Naive B cell (primary cell): Measurements from ENCODE around the gene FOSL2. TPM values are rescaled to one million over a fixed set of nuclear protein-coding genes. Genes with fewer than 3 reads are reported as not detected.

Source experiments
- ATAC-seq, 2 donors: fragments of 150-1000 bp; cut with Tn5 transposase; 2 replicates each; pipeline ENCODE4 v1.10.0; 2021; ENCODE audit warnings: low read depth in 2 of 2, mild to moderate bottlenecking in 2 of 2, moderate library complexity in 2 of 2
- DNase-seq: peaks from one replicate; pipeline ENCODE4 v3.0.0; 2022
- H3K27ac Mint-ChIP-seq, 6 donors: one replicate each; pipeline ENCODE4 v1.8.0; 2020 to 2022; ENCODE audit warnings: mild to moderate bottlenecking in 6 of 6, mixed read lengths in 6 of 6, moderate library complexity in 5 of 6, inconsistent platforms in 2 of 6
- H3K27me3 Mint-ChIP-seq, 3 donors: one replicate each; pipeline ENCODE4 v1.8.0; 2021 to 2022; ENCODE audit warnings: mixed read lengths in 3 of 3, mild to moderate bottlenecking in 1 of 3
- H3K36me3 Mint-ChIP-seq, 2 donors: one replicate each; pipeline ENCODE4 v1.8.0; 2020 to 2022; ENCODE audit warnings: mixed read lengths in 2 of 2, inconsistent platforms in 1 of 2, mild to moderate bottlenecking in 1 of 2
- H3K4me1 Mint-ChIP-seq, 3 donors: one replicate each; pipeline ENCODE4 v1.8.0; 2020 to 2022; ENCODE audit warnings: mixed read lengths in 3 of 3, inconsistent platforms in 1 of 3, mild to moderate bottlenecking in 1 of 3, moderate library complexity in 1 of 3
- H3K4me3 Mint-ChIP-seq, 8 donors: one replicate each; pipeline ENCODE4 v1.8.0; 2020 to 2022; ENCODE audit warnings: mild to moderate bottlenecking in 8 of 8, mixed read lengths in 8 of 8, moderate library complexity in 8 of 8, inconsistent platforms in 2 of 8
- H3K9me3 Mint-ChIP-seq, 7 donors: one replicate each; pipeline ENCODE4 v1.8.0; 2020 to 2022; ENCODE audit warnings: mixed read lengths in 7 of 7, mild to moderate bottlenecking in 5 of 7, inconsistent platforms in 2 of 7, moderate library complexity in 1 of 7
- polyA plus RNA-seq, 6 donors: library from polyadenylated mRNA; unstranded; fragments of 300-500 nt; fragmentation: Illumina TruSeq; gene quantifications; one replicate each; pipeline ENCODE4 v1.2.3, GENCODE V29; 2021; ENCODE audit warnings: low read depth in 6 of 6

FOSL2 gene
- polyA plus RNA-seq, 6 donors from 2014 or later, result 0.06 to 0.77 (median 0.11) TPM

DNA sequence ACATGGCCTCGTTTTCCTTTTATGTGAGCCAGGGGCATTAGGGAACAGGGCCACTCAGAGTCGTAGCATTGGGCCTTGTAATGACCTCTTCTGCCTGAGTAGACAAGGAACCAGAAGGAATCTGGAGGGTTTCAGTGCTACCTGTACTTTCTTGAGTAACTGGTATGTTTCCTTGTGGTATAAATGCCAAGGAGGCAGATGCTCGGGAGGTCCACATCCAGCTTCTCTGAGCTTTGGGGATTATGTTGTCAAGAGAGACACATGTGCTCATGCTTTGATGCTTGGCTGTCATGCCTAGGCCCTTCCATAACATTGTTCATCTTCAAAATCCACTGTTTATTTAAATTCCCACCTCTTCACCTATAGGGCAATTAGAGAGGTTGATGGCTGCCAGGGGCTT lies 26.3 kb downstream of the FOSL2 start:
- H3K9me3 Mint-ChIP-seq, result no peaks in the 10 kb centered on the region
- no peak for DNase-seq
- peaks cover 0 to 6% (median 2%) of the 10 kb centered on the region in 3 donors for H3K27me3 Mint-ChIP-seq
- H3K27ac Mint-ChIP-seq, result no peak overlapping the region
- no peak overlapping the region for H3K4me3 Mint-ChIP-seq
- no peak for ATAC-seq
- H3K36me3 Mint-ChIP-seq, result no peaks in the 10 kb centered on the region
- peaks cover 2 to 5% (median 5%) of the 10 kb centered on the region in 3 donors for H3K4me1 Mint-ChIP-seq

DNA sequence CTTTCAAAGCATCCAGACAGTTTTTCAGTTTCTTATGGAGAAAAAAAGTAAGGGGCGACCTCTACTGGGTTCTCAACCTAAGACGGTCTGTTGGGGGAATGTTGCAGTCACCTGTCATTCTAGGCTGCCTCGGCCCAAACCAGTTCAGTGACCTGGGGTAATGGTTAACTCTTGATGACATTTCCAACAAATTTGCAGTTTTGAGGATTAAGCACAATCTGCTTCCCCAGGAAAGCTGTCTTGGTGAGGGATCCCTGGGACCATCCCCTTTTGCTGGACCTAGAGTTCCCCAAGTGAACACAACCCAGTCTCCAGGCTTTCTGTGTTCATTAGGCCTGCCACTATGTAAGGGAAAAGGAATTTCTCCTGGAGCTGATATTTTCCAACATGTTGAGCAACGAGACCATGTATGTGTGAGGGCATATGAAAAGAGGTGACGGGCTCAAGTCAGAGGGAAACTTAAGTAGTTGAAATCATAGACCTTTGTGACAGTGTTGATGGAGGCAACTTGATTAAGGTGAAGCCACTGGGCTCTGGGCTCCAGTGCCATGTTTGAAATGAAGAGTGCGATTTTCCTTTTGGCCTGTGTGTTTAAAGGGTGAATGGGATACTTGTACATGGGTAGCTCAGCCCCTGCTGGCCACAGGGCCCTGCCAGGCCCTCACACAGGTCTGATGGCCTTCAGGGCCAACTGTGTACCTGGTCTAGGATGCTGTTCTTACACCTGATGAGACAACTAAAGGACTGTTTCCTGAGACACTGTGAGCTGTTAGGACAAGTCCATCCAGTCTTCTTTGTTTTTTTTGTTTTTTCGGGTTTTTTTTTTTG lies 27.0 kb downstream of the FOSL2 start:
- no peak overlapping the region for H3K4me3 Mint-ChIP-seq
- peaks cover 2 to 9% (median 7%) of the 10 kb centered on the region in 3 donors for H3K4me1 Mint-ChIP-seq
- no peaks in the 10 kb centered on the region for H3K36me3 Mint-ChIP-seq

DNA sequence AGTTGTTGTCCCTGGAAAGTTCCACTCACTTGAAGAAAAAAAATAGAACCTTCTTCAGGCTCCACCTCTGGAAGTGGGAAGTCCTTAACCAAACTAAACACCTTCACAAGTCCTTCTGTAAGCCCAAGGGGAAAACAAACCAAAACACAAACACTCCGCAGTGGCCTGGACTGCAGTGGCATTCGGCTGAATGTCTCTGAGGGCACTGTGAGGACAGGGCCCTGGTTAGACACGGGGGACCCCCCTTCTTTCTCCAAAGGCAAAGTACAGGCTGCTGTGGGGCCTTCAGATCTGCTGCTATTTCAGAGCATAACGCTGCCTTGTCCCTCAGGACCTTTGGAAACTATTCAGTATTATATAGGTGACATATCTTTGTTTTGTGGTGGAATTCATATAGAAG lies 28.1 kb downstream of the FOSL2 start:
- DNase-seq (no peak), ATAC-seq (no peak)
- no peak overlapping the region for H3K27ac Mint-ChIP-seq
- no peaks in the 10 kb centered on the region for H3K36me3 Mint-ChIP-seq
- peaks cover 2 to 9% (median 7%) of the 10 kb centered on the region in 3 donors for H3K4me1 Mint-ChIP-seq
- H3K4me3 Mint-ChIP-seq, result no peak overlapping the region
- H3K9me3 Mint-ChIP-seq, result no peaks in the 10 kb centered on the region
- peaks cover 3 to 17% (median 5%) of the 10 kb centered on the region in 3 donors for H3K27me3 Mint-ChIP-seq

More for the DNA sequence above, 27.0 kb downstream of the FOSL2 start:
- no peak overlapping the region for H3K27ac Mint-ChIP-seq
- no peaks in the 10 kb centered on the region for H3K9me3 Mint-ChIP-seq
- ATAC-seq (no peak), DNase-seq (no peak)
- peaks cover 0 to 10% (median 5%) of the 10 kb centered on the region in 3 donors for H3K27me3 Mint-ChIP-seq

DNA sequence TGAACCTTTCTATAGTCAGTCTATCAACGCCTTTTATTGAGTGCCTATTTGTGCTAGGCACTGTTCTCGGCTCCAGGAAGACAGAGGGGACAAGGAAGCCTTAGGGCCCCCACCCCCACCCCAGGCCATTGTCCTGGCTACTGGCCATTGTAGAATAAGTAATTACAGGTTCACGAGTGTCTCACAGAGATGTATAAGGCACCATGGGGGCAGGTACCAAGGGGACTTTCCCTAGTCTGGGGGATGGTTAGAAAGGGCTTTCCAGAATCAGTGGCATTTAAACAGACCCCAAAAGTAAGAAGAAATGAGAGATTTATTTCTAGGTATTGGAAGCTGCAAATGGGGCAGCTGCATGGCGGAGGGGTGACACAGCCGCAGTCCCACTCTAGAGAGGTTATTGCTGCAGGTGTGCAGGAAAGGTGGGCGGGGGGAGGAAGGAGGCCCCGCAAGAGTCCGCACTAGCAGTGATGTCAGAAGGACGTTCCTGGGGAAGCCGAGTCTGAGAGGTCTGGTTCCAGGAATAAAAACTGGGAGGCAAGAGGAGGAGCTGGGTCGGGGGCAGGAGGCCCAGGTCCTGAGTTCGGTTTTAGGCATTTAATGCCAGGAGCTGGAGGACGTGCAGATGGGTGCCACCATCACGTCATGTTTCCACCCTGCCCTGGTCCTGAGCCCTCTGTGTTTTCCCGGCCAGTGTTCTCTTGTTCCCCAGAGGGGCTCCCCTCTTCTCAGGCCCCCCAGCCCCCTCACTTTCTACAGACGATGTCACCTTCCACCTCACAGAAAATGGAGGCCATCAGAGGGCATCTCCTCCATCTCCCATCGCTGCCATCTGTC lies 30.5 kb downstream of the FOSL2 start:
- no peaks in the 10 kb centered on the region for H3K36me3 Mint-ChIP-seq
- H3K9me3 Mint-ChIP-seq, result no peaks in the 10 kb centered on the region
- peaks cover 4 to 25% (median 5%) of the 10 kb centered on the region in 3 donors for H3K27me3 Mint-ChIP-seq
- DNase-seq (no peak), ATAC-seq (no peak)
- H3K4me3 Mint-ChIP-seq, result peak overlapping the region in 1 of 8 donors; percentile 41
- peaks cover 0 to 9% (median 7%) of the 10 kb centered on the region in 3 donors for H3K4me1 Mint-ChIP-seq
- H3K27ac Mint-ChIP-seq, result peak overlapping the region in 3 of 6 donors; percentile 1 to 45 (median 42)

DNA sequence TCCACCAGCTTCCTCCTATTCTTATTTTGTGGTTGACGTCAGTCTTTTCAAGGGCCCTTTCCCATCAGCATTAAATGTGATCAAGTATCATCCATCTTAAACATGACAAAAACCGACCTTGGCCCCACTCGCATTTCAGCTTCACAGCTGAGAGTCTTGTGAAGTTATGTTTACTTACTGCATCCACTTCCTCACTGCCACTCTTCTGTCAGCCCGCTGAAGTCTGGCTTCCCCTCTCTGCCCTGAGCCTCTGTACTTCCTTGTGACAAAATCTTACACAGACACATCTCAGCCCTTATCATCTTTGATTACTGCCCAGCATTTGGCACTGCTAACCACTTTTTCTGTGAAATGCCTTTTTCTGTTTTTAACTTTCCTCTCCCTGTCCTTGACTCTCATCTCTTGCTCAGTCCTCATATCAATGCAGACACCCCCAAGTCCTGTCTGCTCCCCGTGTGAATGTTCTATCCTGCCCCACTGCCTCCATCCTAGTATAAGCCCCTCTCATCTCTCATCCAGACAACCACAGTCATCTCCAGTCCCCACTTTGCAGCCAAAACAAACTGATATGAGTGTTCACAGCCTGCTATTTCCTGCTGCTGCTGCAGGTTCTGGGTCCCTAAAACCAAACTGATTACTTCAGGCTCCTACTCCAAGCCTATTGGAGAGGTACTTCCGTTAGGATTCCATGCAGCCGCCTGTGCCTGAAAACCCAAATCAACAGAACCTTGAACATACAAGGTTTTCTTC lies 31.4 kb downstream of the FOSL2 start:
- Mint-ChIP-seq H3K4me3 (peak overlapping the region in 1 of 8 donors; percentile 5), H3K27ac (peak overlapping the region in 3 of 6 donors; percentile 0 to 88 (median 1)), H3K9me3 (no peaks in the 10 kb centered on the region), H3K36me3 (no peaks in the 10 kb centered on the region), H3K27me3 (peaks cover 4 to 25% (median 5%) of the 10 kb centered on the region in 3 donors), H3K4me1 (peaks cover 0 to 9% (median 7%) of the 10 kb centered on the region in 3 donors)
- DNase-seq, result no peak
- peak; percentile 45 to 58 for ATAC-seq

DNA sequence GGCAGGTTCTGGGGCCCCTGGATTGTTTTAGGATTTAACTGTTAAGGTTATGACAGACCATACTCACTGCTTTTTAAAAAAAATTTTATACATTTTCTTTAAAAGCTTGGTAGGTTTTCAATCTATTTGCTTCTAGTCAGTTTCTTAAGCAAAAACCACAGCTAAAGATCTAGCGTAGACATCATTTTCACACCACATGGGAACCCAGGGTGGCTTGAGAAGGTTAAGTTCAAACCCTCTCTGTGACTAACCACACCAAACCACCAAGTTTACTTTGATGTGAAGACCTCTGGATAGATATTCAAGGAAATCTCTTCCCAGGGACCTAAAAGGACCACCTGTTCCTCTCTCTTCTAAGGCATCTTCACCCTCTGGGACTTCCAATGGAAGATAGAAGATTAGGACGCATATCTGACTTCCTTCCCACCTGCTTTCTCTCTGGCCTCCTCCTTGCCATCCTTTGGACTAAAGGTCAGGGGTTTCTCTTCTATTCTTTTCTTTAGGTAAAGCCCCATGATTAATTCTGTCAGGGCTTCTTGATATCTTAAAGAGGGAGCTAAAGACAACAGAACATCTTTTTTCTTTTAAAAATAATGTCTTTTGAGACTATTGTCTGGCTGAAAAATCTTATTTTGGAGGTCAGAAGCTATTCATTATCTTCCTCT lies 32.3 kb downstream of the FOSL2 start:
- H3K27me3 Mint-ChIP-seq, result peaks cover 4 to 25% (median 5%) of the 10 kb centered on the region in 3 donors
- H3K9me3 Mint-ChIP-seq, result no peaks in the 10 kb centered on the region
- no peak for DNase-seq
- no peaks in the 10 kb centered on the region for H3K36me3 Mint-ChIP-seq
- ATAC-seq, result no peak
- peaks cover 0 to 9% (median 7%) of the 10 kb centered on the region in 3 donors for H3K4me1 Mint-ChIP-seq
- peak overlapping the region in 1 of 6 donors; percentile 48 for H3K27ac Mint-ChIP-seq
- H3K4me3 Mint-ChIP-seq, result no peak overlapping the region

DNA sequence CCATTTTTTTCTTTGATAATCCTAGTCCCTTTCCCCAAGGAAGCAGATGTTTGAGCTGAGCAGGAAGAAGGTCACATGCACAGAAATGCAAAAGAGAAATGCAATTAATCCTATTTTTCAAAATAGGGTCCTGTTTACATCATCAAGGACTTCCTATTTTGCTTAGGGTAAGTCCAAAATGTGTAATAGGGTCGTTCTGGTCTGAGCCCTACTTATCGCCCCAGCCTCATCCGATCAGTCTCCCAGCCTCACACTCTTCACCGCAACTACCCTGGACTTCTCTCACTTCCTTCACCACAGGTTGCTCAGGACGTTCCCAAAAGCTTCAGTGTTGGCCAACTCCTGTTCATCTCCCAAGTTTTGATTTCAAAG lies 32.8 kb downstream of the FOSL2 start:
- peaks cover 0 to 9% (median 7%) of the 10 kb centered on the region in 3 donors for H3K4me1 Mint-ChIP-seq
- H3K27me3 Mint-ChIP-seq, result peaks cover 4 to 25% (median 5%) of the 10 kb centered on the region in 3 donors
- ATAC-seq (no peak), DNase-seq (no peak)
- H3K4me3 Mint-ChIP-seq, result no peak overlapping the region
- peak overlapping the region in 1 of 6 donors; percentile 11 for H3K27ac Mint-ChIP-seq
- H3K36me3 Mint-ChIP-seq, result no peaks in the 10 kb centered on the region
- H3K9me3 Mint-ChIP-seq, result no peaks in the 10 kb centered on the region

DNA sequence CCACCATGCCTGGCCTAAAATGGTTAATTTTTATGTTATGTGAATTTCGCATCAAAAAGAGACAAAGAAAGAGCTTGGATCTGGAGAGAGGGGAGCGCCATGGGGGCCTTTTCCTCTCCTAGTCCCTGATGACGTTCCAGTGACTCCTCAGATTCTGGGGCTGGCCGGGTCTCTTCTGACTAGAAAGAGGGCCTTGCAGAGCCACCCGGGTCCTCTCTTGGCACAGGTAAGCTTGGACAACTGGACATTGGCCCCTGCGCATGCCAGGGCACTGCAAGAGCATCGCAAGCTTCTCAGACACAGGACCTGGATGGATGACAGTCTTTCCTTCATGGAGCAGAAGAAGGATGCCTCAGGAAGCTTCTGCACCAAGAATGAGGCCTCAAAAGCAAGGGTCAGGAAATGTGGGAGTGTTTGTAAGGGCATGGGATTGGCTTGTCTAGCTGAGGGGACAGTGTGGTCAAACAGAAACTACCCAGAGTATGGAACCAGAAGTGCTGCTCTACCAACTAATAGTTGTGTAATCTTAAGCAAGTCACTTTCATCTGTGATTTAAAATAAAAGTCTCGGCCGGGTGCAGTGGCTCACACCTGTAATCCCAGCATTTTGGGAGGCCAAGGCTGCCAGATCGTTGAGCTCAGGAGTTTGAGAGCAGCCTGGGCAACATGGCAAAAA lies 35.2 kb downstream of the FOSL2 start:
- Mint-ChIP-seq H3K4me1 (peaks cover 0 to 9% (median 7%) of the 10 kb centered on the region in 3 donors), H3K27me3 (peaks cover 4 to 33% (median 5%) of the 10 kb centered on the region in 3 donors), H3K9me3 (peaks cover 0 to 2% (median 0%) of the 10 kb centered on the region in 7 donors), H3K36me3 (no peaks in the 10 kb centered on the region), H3K4me3 (no peak overlapping the region), H3K27ac (no peak overlapping the region)
- DNase-seq, result no peak
- no peak for ATAC-seq

DNA sequence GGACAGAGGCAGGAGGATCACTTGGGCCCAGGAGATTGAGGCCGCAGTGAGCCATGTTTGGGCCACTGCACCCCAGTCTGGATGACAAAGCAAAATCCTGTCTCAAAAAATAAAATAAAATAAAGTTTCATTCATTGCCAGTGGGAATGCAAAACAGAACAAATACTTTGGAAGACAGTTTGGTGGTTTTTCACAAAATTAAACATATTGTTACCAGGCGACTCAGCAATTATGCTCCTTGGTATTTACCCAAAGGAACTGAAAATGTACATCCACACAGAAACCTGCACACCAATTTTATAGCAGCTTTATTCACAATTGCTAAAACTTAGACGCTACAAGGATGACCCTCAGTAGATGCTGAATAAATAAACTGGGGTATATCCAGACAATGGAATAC lies 35.8 kb downstream of the FOSL2 start:
- no peak for DNase-seq
- no peaks in the 10 kb centered on the region for H3K36me3 Mint-ChIP-seq
- no peak overlapping the region for H3K4me3 Mint-ChIP-seq
- H3K4me1 Mint-ChIP-seq, result peaks cover 0 to 9% (median 7%) of the 10 kb centered on the region in 3 donors
- ATAC-seq, result no peak
- no peak overlapping the region for H3K27ac Mint-ChIP-seq
- H3K27me3 Mint-ChIP-seq, result peaks cover 4 to 32% (median 5%) of the 10 kb centered on the region in 3 donors
- H3K9me3 Mint-ChIP-seq, result peaks cover 0 to 7% (median 0%) of the 10 kb centered on the region in 7 donors

DNA sequence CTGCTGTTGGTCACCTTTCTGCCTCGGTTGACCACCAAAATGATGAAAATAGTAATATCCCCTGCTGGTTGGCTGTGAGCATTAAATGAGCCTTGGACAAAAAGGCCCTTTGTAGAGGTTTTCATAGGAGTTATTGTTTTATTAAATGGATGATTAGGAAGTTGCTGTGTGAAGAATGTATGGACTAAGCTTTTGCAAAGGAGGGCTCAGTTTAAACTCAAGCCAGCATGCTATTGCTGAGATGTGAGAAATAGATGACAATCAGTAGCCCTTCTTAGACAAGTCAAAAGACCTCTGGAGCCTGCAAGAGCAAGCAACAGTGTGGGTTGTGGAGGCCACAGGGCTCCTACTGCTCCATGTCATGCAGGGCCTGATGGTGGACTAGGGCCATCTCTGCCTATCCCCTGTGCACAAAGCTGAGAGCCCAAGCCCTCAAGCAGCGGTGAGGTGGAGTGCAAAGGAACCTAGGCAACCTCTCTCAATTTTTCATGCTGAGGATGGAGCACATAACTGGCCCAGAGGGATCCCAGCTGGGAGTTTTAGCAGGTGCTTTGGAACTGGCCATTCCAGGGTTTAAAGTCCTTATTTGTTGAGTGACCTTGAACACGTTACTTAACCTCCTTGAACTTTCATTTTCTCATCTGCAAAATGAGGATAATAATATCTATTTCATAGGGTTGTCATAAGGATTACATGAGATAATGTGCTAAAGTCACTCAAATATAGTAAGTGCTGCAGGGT lies 37.1 kb downstream of the FOSL2 start:
- Mint-ChIP-seq H3K4me3 (no peak overlapping the region), H3K36me3 (no peaks in the 10 kb centered on the region), H3K27ac (peak overlapping the region in 1 of 6 donors; percentile 47), H3K27me3 (peaks cover 0 to 23% (median 5%) of the 10 kb centered on the region in 3 donors), H3K4me1 (no peaks in the 10 kb centered on the region), H3K9me3 (peaks cover 0 to 11% (median 0%) of the 10 kb centered on the region in 7 donors)
- DNase-seq, result no peak
- no peak for ATAC-seq

DNA sequence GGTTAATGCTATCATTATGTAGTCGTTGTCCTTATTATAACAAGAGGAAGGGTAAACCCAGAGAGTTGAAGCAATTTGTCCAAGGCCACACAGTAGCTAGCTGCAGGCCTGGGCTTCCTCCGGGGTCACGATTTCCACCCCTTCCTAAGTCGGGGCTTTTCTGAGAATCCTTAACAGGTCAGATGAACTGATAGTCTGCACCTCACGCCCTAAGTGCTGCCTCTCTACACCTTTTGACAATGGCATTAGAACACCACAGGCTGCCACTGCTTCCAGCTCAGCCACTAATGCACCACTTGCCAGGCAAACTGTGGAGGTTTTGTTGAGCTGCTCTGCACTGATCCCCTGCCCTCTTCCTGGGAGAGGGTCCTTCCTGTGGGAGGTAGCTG lies 37.7 kb downstream of the FOSL2 start:
- H3K4me3 Mint-ChIP-seq, result no peak overlapping the region
- ATAC-seq, result no peak
- H3K4me1 Mint-ChIP-seq, result no peaks in the 10 kb centered on the region
- H3K27me3 Mint-ChIP-seq, result peaks cover 0 to 19% (median 8%) of the 10 kb centered on the region in 3 donors
- DNase-seq, result no peak
- H3K9me3 Mint-ChIP-seq, result peaks cover 0 to 11% (median 0%) of the 10 kb centered on the region in 7 donors
- H3K36me3 Mint-ChIP-seq, result no peaks in the 10 kb centered on the region
- H3K27ac Mint-ChIP-seq, result no peak overlapping the region
